C4-2B (cell line): ENCODE data around the gene SGMS1.

Source experiments
- H3K27ac ChIP-seq: fragments of 450-650 bp; 2 replicates; pipeline ENCODE4 v1.5.1; 2017
- ZFX ChIP-seq: fragments of 450-650 bp; IDR thresholded peaks from 2 replicates; pipeline ENCODE4 v1.6.1; 2017
- TF ChIP-seq, protein P1 (sequence below): fragments of 450-650 bp; conservative IDR thresholded peaks from 2 replicates; pipeline ENCODE4 v1.5.1; 2017; ENCODE audit warnings: mild to moderate bottlenecking

The SGMS1 gene

DNA sequence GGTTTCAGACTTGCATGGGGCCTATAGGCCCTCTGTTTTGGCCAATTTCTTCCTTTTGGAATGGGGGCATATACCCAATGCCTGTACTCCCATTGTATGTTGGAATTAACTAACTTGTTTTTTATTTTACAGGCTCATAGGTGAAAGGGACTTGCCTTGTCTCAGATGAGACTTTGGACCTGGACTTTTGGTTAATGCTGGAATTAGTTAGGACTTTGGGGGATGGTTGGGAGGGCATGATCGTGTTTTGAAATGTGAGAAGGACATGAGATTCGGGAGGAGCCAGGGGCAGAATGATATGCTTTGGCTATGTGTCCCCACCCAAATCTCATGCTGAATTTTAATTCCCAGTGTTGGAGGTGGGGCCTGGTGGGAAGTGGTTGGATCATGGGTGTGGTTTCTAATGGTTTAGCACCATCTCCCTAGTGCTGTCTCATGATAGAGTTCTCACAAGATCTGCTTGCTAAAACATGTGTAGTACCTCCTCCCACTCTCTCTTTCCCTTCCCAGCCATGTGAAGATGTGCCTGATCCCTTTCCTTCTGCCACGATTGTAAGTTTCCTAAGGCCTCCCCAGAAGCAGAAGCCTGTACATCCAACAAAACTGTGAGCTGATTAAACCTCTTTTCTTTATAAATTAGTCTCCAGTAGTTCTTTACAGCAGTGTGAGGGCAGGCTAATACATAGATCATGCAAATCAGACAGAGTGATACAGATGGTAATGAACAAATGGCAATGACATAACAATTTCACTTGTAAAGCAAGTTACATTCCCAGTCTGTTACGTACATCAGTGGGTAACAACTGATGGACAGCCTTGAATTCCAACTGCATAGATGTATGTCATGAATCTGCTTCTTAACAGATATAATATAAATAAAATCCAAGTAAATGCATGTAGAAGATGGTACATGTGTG lies 146.2 kb downstream of the SGMS1 start:
- no peak overlapping the region for H3K27ac ChIP-seq
- TF ChIP-seq, protein P1, sequence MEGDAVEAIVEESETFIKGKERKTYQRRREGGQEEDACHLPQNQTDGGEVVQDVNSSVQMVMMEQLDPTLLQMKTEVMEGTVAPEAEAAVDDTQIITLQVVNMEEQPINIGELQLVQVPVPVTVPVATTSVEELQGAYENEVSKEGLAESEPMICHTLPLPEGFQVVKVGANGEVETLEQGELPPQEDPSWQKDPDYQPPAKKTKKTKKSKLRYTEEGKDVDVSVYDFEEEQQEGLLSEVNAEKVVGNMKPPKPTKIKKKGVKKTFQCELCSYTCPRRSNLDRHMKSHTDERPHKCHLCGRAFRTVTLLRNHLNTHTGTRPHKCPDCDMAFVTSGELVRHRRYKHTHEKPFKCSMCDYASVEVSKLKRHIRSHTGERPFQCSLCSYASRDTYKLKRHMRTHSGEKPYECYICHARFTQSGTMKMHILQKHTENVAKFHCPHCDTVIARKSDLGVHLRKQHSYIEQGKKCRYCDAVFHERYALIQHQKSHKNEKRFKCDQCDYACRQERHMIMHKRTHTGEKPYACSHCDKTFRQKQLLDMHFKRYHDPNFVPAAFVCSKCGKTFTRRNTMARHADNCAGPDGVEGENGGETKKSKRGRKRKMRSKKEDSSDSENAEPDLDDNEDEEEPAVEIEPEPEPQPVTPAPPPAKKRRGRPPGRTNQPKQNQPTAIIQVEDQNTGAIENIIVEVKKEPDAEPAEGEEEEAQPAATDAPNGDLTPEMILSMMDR = no peak
- TF ChIP-seq ZFX = no peak

- no peak overlapping the region; the same call in 1 of the 2 replicates for H3K27ac ChIP-seq
- no peak for TF ChIP-seq ZFX
- TF ChIP-seq, protein P1 = no peak
Observed at GRCh38 chr10:50473756-50474155, 150.0 kb downstream of the SGMS1 start.

- H3K27ac ChIP-seq = no peak overlapping the region
- no peak for TF ChIP-seq ZFX
- TF ChIP-seq, protein P1 = no peak
Observed at GRCh38 chr10:50472914-50473313, 150.8 kb downstream of the SGMS1 start.

DNA sequence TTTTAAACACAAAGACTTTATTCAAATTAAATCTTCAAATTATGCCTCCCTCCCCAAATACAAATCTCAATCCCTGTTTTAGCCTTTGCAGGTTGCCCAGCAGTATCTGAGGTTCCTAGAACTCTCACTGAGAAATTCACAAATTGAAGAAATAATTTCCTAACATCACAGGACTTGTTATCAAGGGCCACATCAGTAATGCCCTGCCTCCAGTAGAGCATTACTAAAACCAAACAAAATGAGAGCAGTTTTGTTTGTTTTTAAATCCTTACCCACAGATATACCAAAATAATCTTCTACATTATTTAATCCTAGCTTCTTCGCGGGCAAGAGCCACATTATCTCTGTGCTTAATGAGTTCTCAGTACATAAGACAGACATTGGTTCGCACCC lies 152.2 kb downstream of the SGMS1 start:
- no peak overlapping the region for H3K27ac ChIP-seq
- TF ChIP-seq, protein P1 = no peak
- TF ChIP-seq ZFX = no peak

DNA sequence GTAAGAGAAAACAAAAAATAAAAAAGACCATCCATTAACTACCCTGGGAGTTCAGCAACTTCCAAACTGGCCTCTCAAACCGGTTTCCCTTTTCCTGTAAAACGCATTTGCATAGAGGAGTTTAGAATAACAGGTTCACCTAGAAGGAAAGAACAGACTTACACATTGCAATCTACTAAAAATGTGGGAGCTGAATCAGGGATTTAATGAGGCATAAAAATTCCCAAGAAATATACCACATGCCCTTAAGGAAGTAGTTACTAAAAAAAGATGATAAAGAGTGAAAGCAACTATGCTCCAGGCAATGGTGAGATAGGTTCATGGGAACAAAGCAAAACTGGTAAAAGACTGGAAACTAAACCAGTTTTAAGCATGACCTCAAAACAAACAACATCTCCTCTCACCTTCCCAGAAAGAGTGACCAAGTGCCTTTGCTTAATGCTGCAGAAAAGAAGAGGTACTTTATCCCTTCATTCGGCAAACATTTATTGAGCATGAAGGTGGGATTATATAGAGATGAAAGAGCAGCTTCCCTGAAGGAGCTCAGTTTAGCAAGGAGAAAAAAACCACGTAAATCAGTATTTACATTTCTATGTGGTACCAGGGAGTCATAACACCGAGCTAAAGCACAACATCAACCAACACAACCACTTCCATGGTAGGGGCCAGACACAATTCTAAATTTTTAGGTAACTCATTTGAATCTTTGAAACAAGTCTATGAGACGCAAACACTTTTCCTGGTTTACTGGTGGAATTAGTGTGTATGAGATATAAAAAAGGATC lies 152.8 kb downstream of the SGMS1 start:
- TF ChIP-seq, protein P1 = no peak
- TF ChIP-seq ZFX = no peak
- H3K27ac ChIP-seq = peak overlapping the region; percentile 70; the same call in 1 of the 2 replicates

DNA sequence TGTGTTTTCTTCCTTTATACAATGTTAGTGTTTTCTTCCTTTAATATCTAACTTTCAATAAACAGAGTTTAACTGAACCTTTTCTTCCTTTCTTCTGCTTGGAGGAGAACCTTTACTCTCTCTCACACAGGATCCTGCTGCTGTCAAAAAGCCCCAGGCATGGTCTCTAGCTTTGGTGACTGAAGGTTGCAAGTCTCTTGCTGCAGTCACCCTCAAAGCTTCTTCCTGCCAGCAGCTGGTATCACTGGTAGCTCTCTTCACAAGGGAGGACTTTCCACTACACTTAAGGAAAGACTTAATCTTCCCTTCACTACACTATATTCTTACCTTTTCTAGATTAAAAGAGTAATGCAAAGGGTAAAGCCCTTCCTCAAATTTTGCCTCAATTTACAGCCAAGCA lies 153.4 kb downstream of the SGMS1 start:
- peak overlapping the region; percentile 70; the same call in 1 of the 2 replicates for H3K27ac ChIP-seq
- no peak for TF ChIP-seq ZFX
- TF ChIP-seq, protein P1 = no peak

DNA sequence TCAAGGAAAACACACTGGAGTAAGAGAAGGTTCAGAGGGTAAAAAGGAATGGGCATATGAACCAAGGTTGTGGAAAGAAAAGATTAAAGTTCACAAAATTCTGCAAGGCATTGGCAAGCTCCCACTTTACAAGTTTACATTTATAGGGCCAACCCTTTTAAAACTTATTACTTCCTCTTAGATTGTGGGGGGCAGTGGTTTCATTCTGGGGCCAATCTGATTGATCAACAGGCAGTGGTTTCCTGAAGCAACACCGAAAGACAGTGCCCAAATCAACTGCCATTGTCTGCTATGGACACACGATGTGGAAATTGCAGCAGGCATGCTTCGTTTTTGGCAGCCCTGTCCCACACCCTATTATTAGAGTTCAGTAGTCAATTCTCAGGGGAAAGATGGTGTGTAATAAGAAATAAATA lies 154.0 kb downstream of the SGMS1 start:
- TF ChIP-seq, protein P1 = no peak
- TF ChIP-seq ZFX = no peak
- H3K27ac ChIP-seq = peak overlapping the region; percentile 70; the same call in 1 of the 2 replicates
